Measurements from ENCODE around the gene ZNF442. TPM values are rescaled to one million over a fixed set of nuclear protein-coding genes. Genes with fewer than 3 reads are reported as not detected.

ZNF442 gene
- 0.32 and 1.1 TPM in 2 replicates for total RNA-seq

DNA sequence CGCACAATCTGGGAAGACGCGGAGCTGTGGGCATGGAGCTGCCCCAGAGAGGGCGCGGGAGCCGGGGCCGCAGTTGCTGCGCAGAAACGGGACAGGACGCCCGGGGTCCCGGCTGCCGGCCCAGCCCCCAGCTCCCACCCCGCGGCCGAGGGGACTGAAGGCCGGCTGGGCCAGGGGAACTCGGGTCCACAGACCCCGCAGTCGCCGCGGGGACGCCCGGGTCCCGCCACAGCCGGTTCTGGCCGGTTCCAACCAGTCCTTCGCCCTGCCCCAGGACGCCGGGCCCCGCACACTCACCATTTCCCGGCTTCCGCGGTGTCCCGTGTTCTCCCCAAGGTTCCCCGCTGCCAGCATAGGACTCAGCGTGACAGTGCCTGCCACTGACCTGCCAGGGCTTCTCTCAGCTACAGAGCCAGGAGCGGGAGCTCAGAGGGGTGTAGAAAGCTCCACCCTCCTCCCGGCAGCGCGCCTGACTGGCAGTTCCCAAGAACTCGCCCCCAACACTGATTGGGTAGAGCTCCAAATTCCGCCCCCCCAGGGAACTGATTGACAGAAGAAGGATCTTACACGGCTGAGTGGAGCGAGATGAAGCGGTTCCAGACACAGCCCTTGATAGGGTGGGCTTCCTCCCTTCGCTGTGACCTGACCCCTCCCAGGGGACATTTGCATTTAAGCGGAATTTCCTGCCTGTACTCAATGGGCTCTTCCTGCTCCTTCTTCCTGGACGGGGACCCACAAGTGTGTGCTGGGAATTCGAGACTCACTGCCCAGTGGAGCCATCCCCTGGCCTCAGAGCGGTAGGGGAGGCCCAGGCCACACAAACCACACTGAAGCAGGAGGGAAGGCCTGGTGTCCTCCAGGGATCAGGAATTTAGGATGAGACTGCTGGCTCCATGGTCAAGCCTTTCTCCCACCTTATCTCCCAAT, at the start of gene ZNF442:
ZNF442 (minus strand) TSS at position 448 of the 927 bp plus-strand sequence. CDS start 2,052 bp downstream, outside the sequence.

DNA sequence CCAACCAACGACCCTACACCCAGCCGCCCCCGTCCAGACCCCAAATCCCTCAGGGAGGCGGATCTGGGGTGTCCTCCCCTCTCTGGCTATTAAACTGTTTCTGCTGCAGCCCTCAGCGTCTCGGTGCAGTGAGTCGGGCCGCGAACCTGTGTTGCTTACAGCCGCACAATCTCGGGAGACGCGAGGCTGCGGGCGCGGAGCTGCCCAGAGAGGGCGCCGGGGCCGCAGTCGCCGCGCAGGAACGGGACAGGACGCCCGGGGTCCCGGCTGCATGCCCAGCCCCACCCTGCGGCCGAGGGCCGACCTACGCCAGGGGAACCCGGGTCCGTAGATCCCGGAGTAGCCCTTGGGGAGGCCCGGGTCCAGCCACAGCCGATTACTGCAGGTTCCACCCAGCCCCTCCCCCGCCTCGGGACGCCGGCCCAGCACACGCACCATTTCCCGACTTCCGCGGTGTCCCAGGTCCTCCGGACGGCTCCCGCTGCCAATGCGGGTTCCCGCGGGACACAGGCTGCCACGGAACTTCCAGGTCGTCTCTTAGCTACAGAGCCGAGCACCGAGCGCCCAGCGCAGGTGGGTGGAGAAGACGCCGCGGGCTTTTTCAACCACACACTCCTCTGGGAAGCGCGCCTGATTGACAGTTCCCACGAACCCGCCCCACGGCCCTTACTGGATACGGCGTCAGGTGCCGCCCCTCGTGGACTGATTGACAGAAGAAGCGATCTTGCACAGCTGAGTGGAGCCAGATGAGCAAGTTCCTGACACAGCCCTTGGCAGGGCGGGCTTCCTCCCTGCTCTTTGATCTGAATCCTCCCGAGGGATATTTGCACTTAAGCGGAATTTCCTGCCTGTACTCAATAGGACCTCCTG, 35.4 kb upstream of the ZNF442 start, which contains the start of gene ZNF799:
ZNF799 (minus strand) TSS at position 639 of the 870 bp plus-strand sequence; CDS start at position 438, 201 bp downstream.

DNA sequence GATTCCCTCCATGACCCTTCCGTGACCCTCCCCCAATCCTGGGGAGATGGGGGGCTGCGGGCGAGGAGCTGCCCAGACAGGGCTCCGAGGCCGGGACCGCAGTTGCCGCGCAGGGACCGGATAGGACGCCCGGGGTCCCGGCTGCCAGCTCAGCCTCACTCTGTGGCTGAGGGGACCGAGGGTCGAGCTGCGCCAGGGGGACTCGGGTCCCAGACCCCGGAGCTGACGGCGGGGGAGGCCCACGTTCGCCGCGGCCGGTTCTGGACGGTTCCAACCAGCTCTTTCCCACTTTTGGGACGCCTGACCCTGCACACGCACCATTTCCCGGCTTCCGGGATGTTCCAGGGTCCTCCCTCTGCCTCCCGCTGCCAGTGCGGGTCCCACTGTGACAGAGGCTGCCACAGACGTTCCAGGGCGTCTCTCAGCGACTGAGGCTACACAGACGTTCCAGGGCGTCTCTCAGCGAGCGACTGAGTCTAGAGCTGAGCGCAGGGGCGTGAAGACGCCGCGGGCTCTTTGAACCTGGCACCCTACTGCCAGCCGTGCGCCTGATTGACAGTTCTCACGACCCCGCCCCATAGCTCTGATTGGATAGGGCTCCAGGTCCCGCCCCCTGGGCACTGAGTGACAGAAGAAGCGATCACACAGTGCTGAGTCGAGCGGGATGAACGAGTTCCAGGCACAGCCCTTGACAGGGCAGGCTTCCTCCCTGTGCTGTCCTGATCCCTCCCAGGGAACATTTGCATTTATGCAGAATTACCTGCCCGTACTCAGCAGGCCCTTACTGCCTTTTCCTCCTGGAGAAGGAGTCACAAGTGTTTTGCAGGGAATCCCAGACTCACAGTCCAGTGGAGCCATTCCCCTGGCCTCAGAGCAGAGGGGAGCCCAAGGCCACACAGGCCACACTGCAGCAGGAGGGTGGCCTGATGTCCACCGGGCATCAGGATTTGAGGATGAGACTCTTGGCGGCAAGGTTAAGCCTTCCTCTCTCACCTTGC, 32.0 kb downstream of the ZNF442 start, which contains the start of gene ZNF563:
ZNF563 (minus strand) TSS at position 472 of the 998 bp plus-strand sequence; CDS start at position 321, 151 bp downstream.

Other genes starting within 250 kb of the ZNF442 start
- 1.9 and 2.6 TPM in 2 replicates for gene ZNF20, start 225.3 kb downstream of the ZNF442 start, total RNA-seq
- 8.8 and 10.5 TPM in 2 replicates for gene ZNF625, start 208.9 kb downstream of the ZNF442 start, total RNA-seq
- gene ZNF136, start 202.6 kb downstream of the ZNF442 start, total RNA-seq, result 4.2 and 5.2 TPM in 2 replicates
- gene ZNF44, start 70.8 kb downstream of the ZNF442 start, total RNA-seq, result 3.9 and 8.2 TPM in 2 replicates
- 0.30 and 0.65 TPM in 2 replicates for gene ZNF563, start 32.0 kb downstream of the ZNF442 start, total RNA-seq
- 4.2 and 5.5 TPM in 2 replicates for gene ZNF799, start 35.6 kb upstream of the ZNF442 start, total RNA-seq
- gene ZNF443, start 75.3 kb upstream of the ZNF442 start, total RNA-seq, result 3.6 and 5.6 TPM in 2 replicates
- 2.3 and 4.6 TPM in 2 replicates for gene ZNF709, start 119.1 kb upstream of the ZNF442 start, total RNA-seq
- 6.2 and 8.2 TPM in 2 replicates for gene ZNF564, start 185.8 kb upstream of the ZNF442 start, total RNA-seq
- gene ZNF490, start 245.1 kb upstream of the ZNF442 start, total RNA-seq, result 4.5 and 7.8 TPM in 2 replicates
- gene ZNF791, start 245.2 kb upstream of the ZNF442 start, total RNA-seq, result 10.8 and 14.9 TPM in 2 replicates

Measured in epithelial cell of umbilical artery (primary cell).